ENCODE data around the gene RYR2.

- TF ChIP-seq GATA2 (IDR thresholded peaks at IDR 0.05; ENCODE audit: low read depth, low read length) = no peak
- TF ChIP-seq GATA3 (IDR thresholded peaks at IDR 0.05; ENCODE audit: low read depth, low read length) = no peak
These were observed 837.2 kb downstream of the RYR2 start for GRCh38 chr1:237879195-237879594.

Data from SH-SY5Y (cell line).